HG03565 (cell line): ENCODE measurements around the gene C16orf89.

ENCODE experiments used
- ATAC-seq: cut with Tn5 transposase; IDR thresholded peaks from one replicate; pipeline ENCODE4 v1.9.1; 2021; ENCODE audit warnings: mild to moderate bottlenecking, moderate library complexity; ENCODE audit not compliant: unreplicated experiment

The C16orf89 gene

GRCh38 chr16:5006348-5007193, 59.2 kb downstream of the C16orf89 start:
- ATAC-seq: no peak

GRCh38 chr16:5005916-5006315, 59.8 kb downstream of the C16orf89 start:
- ATAC-seq: no peak

GRCh38 chr16:5004311-5004710, 61.4 kb downstream of the C16orf89 start:
- ATAC-seq: no peak

GRCh38 chr16:5003828-5004227, 61.9 kb downstream of the C16orf89 start:
- ATAC-seq: no peak

GRCh38 chr16:5003211-5003610, 62.5 kb downstream of the C16orf89 start:
- ATAC-seq: no peak

GRCh38 chr16:5002699-5003143, 63.0 kb downstream of the C16orf89 start:
- ATAC-seq: no peak

GRCh38 chr16:5001986-5002385, 63.8 kb downstream of the C16orf89 start:
- no peak for ATAC-seq

- no peak for ATAC-seq
Measured at GRCh38 chr16:5001571-5001970, 64.2 kb downstream of the C16orf89 start.

GRCh38 chr16:5000573-5001001, 65.2 kb downstream of the C16orf89 start:
- ATAC-seq: no peak

- no peak for ATAC-seq
Measured at GRCh38 chr16:4994719-4995434, 70.9 kb downstream of the C16orf89 start.
